HEK293T (cell line): ENCODE results near the gene ZNF835.

Source experiments
- CTCF ChIA-PET: fragments of 350-600 bp; formaldehyde crosslinking; extraction: SDS; loops from one replicate; lab custom pipeline; 2021; ENCODE audit warnings: antibody characterized with exemption, inconsistent platforms; lab: Yijun Ruan, JAX
- POLR2A ChIA-PET: fragments of 350-600 bp; formaldehyde crosslinking; extraction: SDS; loops from one replicate; lab custom pipeline; 2020; ENCODE audit warnings: antibody characterized with exemption, inconsistent platforms; lab: Yijun Ruan, JAX
- DNase-seq: peaks from one replicate; pipeline ENCODE4 v3.0.0; 2012; ENCODE audit warnings: mixed read lengths; ENCODE audit errors: extremely low spot score
- ARNT ChIP-seq: fragments of 450-650 bp; IDR thresholded peaks from 2 replicates; pipeline ENCODE4 v1.6.1; 2017; ENCODE audit warnings: mild to moderate bottlenecking
- BHLHE40 ChIP-seq: fragments of 450-650 bp; IDR thresholded peaks from 2 replicates; pipeline ENCODE4 v1.6.1; 2016; ENCODE audit warnings: mild to moderate bottlenecking, moderate library complexity, borderline replicate concordance
- CTBP1 ChIP-seq: fragments of 450-650 bp; IDR thresholded peaks from 2 replicates; pipeline ENCODE4 v1.6.1; 2016; ENCODE audit warnings: borderline replicate concordance
- ELF4 ChIP-seq: fragments of 450-650 bp; IDR thresholded peaks from 2 replicates; pipeline ENCODE4 v1.6.1; 2017; ENCODE audit warnings: antibody characterized with exemption
- FOXA1 ChIP-seq: fragments of 450-650 bp; IDR thresholded peaks from 2 replicates; pipeline ENCODE4 v1.6.1; 2016; ENCODE audit warnings: mild to moderate bottlenecking
- FOXK2 ChIP-seq: fragments of 450-650 bp; IDR thresholded peaks from 2 replicates; pipeline ENCODE4 v1.6.1; 2016; ENCODE audit warnings: mild to moderate bottlenecking
- FOXM1 ChIP-seq: fragments of 450-650 bp; IDR thresholded peaks from 2 replicates; pipeline ENCODE4 v1.6.1; 2017; ENCODE audit warnings: mild to moderate bottlenecking, borderline replicate concordance
- HDGF ChIP-seq: fragments of 450-650 bp; IDR thresholded peaks from 2 replicates; pipeline ENCODE4 v1.6.1; 2017; ENCODE audit warnings: antibody characterized with exemption, borderline replicate concordance
- L3MBTL2 ChIP-seq: fragments of 450-650 bp; conservative IDR thresholded peaks from 2 replicates; pipeline ENCODE4 v1.6.1; 2016; ENCODE audit warnings: mild to moderate bottlenecking
- LEF1 ChIP-seq: fragments of 450-650 bp; IDR thresholded peaks from 2 replicates; pipeline ENCODE4 v1.6.1; 2017; ENCODE audit warnings: mild to moderate bottlenecking, borderline replicate concordance
- NFRKB ChIP-seq: fragments of 450-650 bp; IDR thresholded peaks from 2 replicates; pipeline ENCODE4 v1.6.1; 2016; ENCODE audit warnings: mild to moderate bottlenecking, moderate library complexity
- SP1 ChIP-seq: fragments of 450-650 bp; IDR thresholded peaks from 2 replicates; pipeline ENCODE4 v1.6.1; 2017
- SUZ12 ChIP-seq: fragments of 450-650 bp; IDR thresholded peaks from 2 replicates; pipeline ENCODE4 v1.6.1; 2016; ENCODE audit warnings: mild to moderate bottlenecking
- TARDBP ChIP-seq: fragments of 450-650 bp; IDR thresholded peaks from 2 replicates; pipeline ENCODE4 v1.6.1; 2016
- ZNF384 ChIP-seq: fragments of 450-650 bp; IDR thresholded peaks from 2 replicates; pipeline ENCODE4 v1.6.1; 2016
- TF ChIP-seq, protein P1 (sequence below): fragments of 450-650 bp; IDR thresholded peaks from 2 replicates; pipeline ENCODE4 v1.6.1; 2016

The ZNF835 gene

GRCh38 chr19:56701895-56702294 lies 30.3 kb upstream of the ZNF835 start:
- no peak for TF ChIP-seq ELF4
- TF ChIP-seq CTBP1 = no peak
- TF ChIP-seq NFRKB = no peak
- TF ChIP-seq L3MBTL2 = no peak
- TF ChIP-seq, protein P1, sequence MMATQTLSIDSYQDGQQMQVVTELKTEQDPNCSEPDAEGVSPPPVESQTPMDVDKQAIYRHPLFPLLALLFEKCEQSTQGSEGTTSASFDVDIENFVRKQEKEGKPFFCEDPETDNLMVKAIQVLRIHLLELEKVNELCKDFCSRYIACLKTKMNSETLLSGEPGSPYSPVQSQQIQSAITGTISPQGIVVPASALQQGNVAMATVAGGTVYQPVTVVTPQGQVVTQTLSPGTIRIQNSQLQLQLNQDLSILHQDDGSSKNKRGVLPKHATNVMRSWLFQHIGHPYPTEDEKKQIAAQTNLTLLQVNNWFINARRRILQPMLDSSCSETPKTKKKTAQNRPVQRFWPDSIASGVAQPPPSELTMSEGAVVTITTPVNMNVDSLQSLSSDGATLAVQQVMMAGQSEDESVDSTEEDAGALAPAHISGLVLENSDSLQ = no peak
- TF ChIP-seq HDGF = no peak
- no peak for TF ChIP-seq SUZ12
- no peak for TF ChIP-seq ARNT
- no peak for TF ChIP-seq FOXK2
- TF ChIP-seq TARDBP = no peak
- TF ChIP-seq LEF1 = no peak
- TF ChIP-seq BHLHE40 = no peak
- no peak for TF ChIP-seq FOXA1
- no peak for TF ChIP-seq SP1
- no peak for TF ChIP-seq ZNF384
- TF ChIP-seq FOXM1 = no peak
- ChIA-PET CTCF (no interaction called here), POLR2A (no interaction called here)
- no peak for DNase-seq

DNA sequence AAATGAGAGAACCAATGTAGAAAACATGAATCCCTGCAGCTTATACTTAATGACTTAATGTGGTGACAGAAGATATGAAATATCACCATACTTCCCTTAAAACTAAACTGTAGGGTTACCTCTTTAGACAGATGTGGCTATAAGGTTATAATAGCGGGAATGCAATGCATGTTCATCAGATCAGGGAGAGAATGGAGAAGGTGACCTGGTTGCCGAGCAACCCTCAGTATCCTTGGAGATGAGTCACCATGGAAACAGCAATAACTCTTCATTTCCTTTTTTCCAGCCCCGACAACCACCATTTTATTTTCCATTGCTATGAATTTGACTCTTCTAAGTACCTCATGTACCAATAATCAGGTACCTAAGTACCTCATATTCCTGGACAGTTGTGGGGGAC lies 28.0 kb upstream of the ZNF835 start:
- ChIA-PET CTCF (no interaction called here), POLR2A (no interaction called here)
- TF ChIP-seq, protein P1 = no peak
- TF ChIP-seq SP1 = no peak
- TF ChIP-seq ARNT = no peak
- no peak for TF ChIP-seq FOXA1
- TF ChIP-seq CTBP1 = no peak
- TF ChIP-seq ZNF384 = no peak
- TF ChIP-seq ELF4 = no peak
- TF ChIP-seq L3MBTL2 = no peak
- no peak for TF ChIP-seq FOXM1

GRCh38 chr19:56692206-56692895 lies 20.8 kb upstream of the ZNF835 start:
- ChIA-PET POLR2A (no interaction called here), CTCF (no interaction called here)
- no peak for DNase-seq
- TF ChIP-seq ELF4 = no peak
- no peak for TF ChIP-seq HDGF
- TF ChIP-seq SUZ12 = no peak
- no peak for TF ChIP-seq ARNT
- TF ChIP-seq FOXK2 = no peak
- TF ChIP-seq, protein P1 = no peak
- no peak for TF ChIP-seq FOXM1
- no peak for TF ChIP-seq L3MBTL2
- TF ChIP-seq LEF1 = no peak
- TF ChIP-seq CTBP1 = no peak
- no peak for TF ChIP-seq FOXA1
- no peak for TF ChIP-seq BHLHE40
- TF ChIP-seq SP1 = no peak
- TF ChIP-seq ZNF384 = no peak
- no peak for TF ChIP-seq NFRKB
- no peak for TF ChIP-seq TARDBP

More for the DNA sequence above, 28.0 kb upstream of the ZNF835 start:
- DNase-seq = no peak

- POLR2A ChIA-PET = no interaction called here
- CTCF ChIA-PET = no interaction called here
- TF ChIP-seq FOXM1 (no peak), ARNT (no peak), SUZ12 (no peak), SP1 (no peak), ZNF384 (no peak), FOXA1 (no peak), NFRKB (no peak), ELF4 (no peak), FOXK2 (no peak), TARDBP (no peak), HDGF (no peak)
- TF ChIP-seq, protein P1 = no peak
- no peak for DNase-seq
Measured at GRCh38 chr19:56690670-56691069, 19.1 kb upstream of the ZNF835 start.

GRCh38 chr19:56689198-56689597 lies 17.6 kb upstream of the ZNF835 start:
- POLR2A ChIA-PET = no interaction called here
- TF ChIP-seq BHLHE40 (no peak), ARNT (no peak), L3MBTL2 (no peak), LEF1 (no peak), TARDBP (no peak), FOXA1 (no peak)
- TF ChIP-seq, protein P1 = no peak
- CTCF ChIA-PET = no interaction called here
- no peak for DNase-seq
